PC-3 (cell line): ENCODE data around the gene CCSER1. TPM values are rescaled to one million over a fixed set of nuclear protein-coding genes. Genes with fewer than 3 reads are reported as not detected.
A peak's percentile ranks its signal among the peaks of the same experiment; 100 is the strongest.

Source experiments
- ATAC-seq: fragments of 200-7000 bp; cut with Tn5 transposase; 2 replicates; pipeline ENCODE4 v1.9.1; 2020; ENCODE audit warnings: mild to moderate bottlenecking, moderate library complexity
- BruUV-seq: library from RNA; stranded (reverse); fragments of 400-500 nt; replicated peaks from 2 replicates; lab custom pipeline; 2021; lab: Mats Ljungman, UMichigan
- CTCF ChIA-PET: fragments of 300-600 bp; sonication (Branson Sonifier 250); formaldehyde crosslinking; loops from one replicate; lab custom pipeline; 2022; ENCODE audit warnings: antibody characterized with exemption; lab: Charles Lee
- POLR2A ChIA-PET: fragments of 300-600 bp; sonication (Branson Sonifier 250); formaldehyde crosslinking; loops from one replicate; lab custom pipeline; 2022; ENCODE audit warnings: antibody characterized with exemption; ENCODE audit not compliant: unreplicated experiment; lab: Charles Lee
- DNase-seq: peaks from one replicate; pipeline ENCODE4 v3.0.0-alpha.2; 2015
- H2AFZ ChIP-seq: fragments of 300-600 bp; sonication (generic); 2 replicates; pipeline ENCODE4 v1.6.0; 2016; ENCODE audit warnings: antibody characterized with exemption, low read length
- H3F3A ChIP-seq: fragments of 300-600 bp; sonication (generic); one replicate; pipeline ENCODE4 v1.6.0; 2017; ENCODE audit warnings: antibody characterized with exemption, low read length, control low read depth, mild to moderate bottlenecking; ENCODE audit not compliant: unreplicated experiment
- H3K27ac ChIP-seq: fragments of 300-600 bp; sonication (generic); 2 replicates; pipeline ENCODE4 v1.5.1; 2016; ENCODE audit warnings: mild to moderate bottlenecking, low read length
- H3K27me3 ChIP-seq: fragments of 300-600 bp; sonication (generic); 2 replicates; pipeline ENCODE4 v1.6.1; 2016; ENCODE audit warnings: low read length, mixed read lengths
- H3K36me3 ChIP-seq: fragments of 300-600 bp; sonication (generic); 2 replicates; pipeline ENCODE4 v1.6.1; 2016; ENCODE audit warnings: low read depth, mixed run types, low read length, mixed read lengths
- H3K4me1 ChIP-seq: fragments of 300-600 bp; sonication (generic); 2 replicates; pipeline ENCODE4 v1.5.1; 2016; ENCODE audit warnings: low read length; ENCODE audit not compliant: insufficient read depth
- H3K4me2 ChIP-seq: fragments of 300-600 bp; sonication (generic); 2 replicates; pipeline ENCODE4 v1.6.0; 2016; ENCODE audit warnings: low read length
- H3K4me3 ChIP-seq: fragments of 300-600 bp; sonication (generic); 2 replicates; pipeline ENCODE4 v1.5.1; 2016; ENCODE audit warnings: mild to moderate bottlenecking, low read length, mixed read lengths
- H3K79me2 ChIP-seq: fragments of 300-600 bp; sonication (generic); 2 replicates; pipeline ENCODE4 v1.6.1; 2017; ENCODE audit warnings: low read length, mixed read lengths
- H3K9ac ChIP-seq: fragments of 300-600 bp; sonication (generic); 2 replicates; pipeline ENCODE4 v1.6.0; 2016; ENCODE audit warnings: mild to moderate bottlenecking, low read length
- H3K9me2 ChIP-seq: fragments of 300-600 bp; sonication (generic); replicated peaks from 2 replicates; pipeline ENCODE4 v1.6.1; 2016; ENCODE audit warnings: mixed run types, low read length, mixed read lengths
- H3K9me3 ChIP-seq: fragments of 300-600 bp; sonication (generic); 2 replicates; pipeline ENCODE4 v1.6.1; 2016; ENCODE audit warnings: low read length, mixed read lengths
- H4K20me1 ChIP-seq: fragments of 300-600 bp; sonication (generic); 2 replicates; pipeline ENCODE4 v1.6.1; 2016; ENCODE audit warnings: low read length, mixed read lengths
- CTCF ChIP-seq: fragments of 300-600 bp; sonication (generic); conservative IDR thresholded peaks from 2 replicates; pipeline ENCODE4 v1.5.1; 2017; ENCODE audit warnings: antibody characterized with exemption, low read depth, mild to moderate bottlenecking, low read length
- EZH2 ChIP-seq: fragments of 300-600 bp; sonication (generic); IDR thresholded peaks from one replicate; pipeline ENCODE4 v1.6.1; 2017; ENCODE audit warnings: antibody characterized with exemption, mild to moderate bottlenecking, low read length; ENCODE audit not compliant: unreplicated experiment
- EZH2phosphoT487 ChIP-seq: fragments of 300-600 bp; sonication (generic); IDR thresholded peaks from 2 replicates; pipeline ENCODE4 v1.6.1; 2018; ENCODE audit warnings: mild to moderate bottlenecking, antibody characterized with exemption, low read length, borderline replicate concordance
- intact Hi-C: fragments of 100-400 bp; cut with micrococcal nuclease; formaldehyde crosslinking; loops from 2 replicates; pipeline ENCODE4 v1.9.0; 2023
- total RNA-seq: library from RNA; depleted of rRNA; stranded (reverse); fragments of >200 nt; gene quantifications from 2 replicates; pipeline ENCODE4 v1.2.3, GENCODE V29; 2014

The CCSER1 gene
- total RNA-seq, 1 experiment from 2014 or later, result 6.0 TPM

DNA sequence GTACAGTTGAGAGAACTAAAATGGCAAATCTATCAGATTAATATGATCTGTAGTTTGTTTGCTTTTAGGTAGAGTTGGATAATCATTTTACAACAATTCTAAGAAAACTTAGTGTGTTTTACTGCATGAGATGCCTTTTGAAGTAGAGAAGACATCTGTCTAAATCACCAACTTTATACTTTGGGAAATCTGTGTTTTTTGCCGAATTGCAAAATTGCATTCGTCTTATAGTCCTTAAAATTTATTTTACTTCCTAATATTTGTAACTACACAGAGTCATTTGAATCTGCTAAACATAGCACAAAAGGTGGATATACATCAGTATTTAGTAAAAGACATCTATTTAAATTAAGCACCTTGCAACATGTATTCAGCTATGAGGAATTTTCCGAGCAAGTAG lies 100.0 kb downstream of the CCSER1 start:
- no peak for DNase-seq
- H3F3A ChIP-seq, result no peaks in the 10 kb centered on the region
- H3K9me2 ChIP-seq, result no peaks in the 10 kb centered on the region
- ChIA-PET CTCF (no interaction called here), POLR2A (no interaction called here)
- no peaks in the 10 kb centered on the region for H3K27me3 ChIP-seq
- no peaks in the 10 kb centered on the region for H3K9me3 ChIP-seq
- no peak for ATAC-seq
- peaks cover 12% of the 10 kb centered on the region for H3K4me1 ChIP-seq
- no peak overlapping the region for H3K27ac ChIP-seq
- H2AFZ ChIP-seq, result no peak overlapping the region
- H3K36me3 ChIP-seq, result no peaks in the 10 kb centered on the region
- H4K20me1 ChIP-seq, result no peaks in the 10 kb centered on the region
- TF ChIP-seq EZH2, result no peak
- no peaks in the 10 kb centered on the region for H3K79me2 ChIP-seq
- H3K9ac ChIP-seq, result no peak overlapping the region
- intact Hi-C loops, result no loop called here
- peak overlapping the region; percentile 46; the same call in 1 of the 2 replicates for H3K4me2 ChIP-seq
- BruUV-seq, result no TSS peak
- no peak overlapping the region for H3K4me3 ChIP-seq

DNA sequence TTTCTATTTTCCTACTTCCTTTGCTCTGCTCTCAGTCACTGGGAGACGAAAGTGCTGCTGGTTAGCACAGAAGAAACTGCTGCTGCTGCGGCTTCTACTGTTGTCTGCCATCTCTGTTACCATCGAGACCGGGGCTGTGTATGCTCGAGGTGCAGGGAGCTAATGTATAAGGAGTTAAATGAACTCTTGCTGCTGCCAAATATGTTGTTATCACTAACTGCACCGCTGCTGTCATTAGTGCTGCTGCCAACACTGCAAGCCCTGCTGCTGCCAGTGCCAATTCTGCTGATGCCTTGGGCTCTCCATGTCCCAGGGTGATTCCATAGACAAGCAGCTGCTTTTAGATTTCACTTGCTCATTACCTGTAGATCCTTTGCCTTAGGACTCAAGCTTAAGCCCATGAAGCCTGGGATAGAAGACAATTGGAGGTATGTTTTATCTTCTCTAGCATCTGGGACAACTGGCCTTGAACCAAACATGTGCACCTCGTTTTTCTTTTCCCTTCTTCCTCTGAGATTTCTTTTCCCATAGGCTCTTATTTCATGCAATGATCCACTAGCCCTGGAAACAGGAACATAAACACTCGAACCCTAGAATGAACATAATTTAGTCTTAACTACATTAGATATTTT lies 107.8 kb downstream of the CCSER1 start:
- Histone ChIP-seq H3K9me3 (no peaks in the 10 kb centered on the region), H3K27ac (no peak overlapping the region), H3F3A (no peaks in the 10 kb centered on the region), H3K4me1 (no peaks in the 10 kb centered on the region), H4K20me1 (no peaks in the 10 kb centered on the region), H3K27me3 (no peaks in the 10 kb centered on the region), H3K4me2 (no peak overlapping the region), H2AFZ (no peak overlapping the region), H3K4me3 (no peak overlapping the region), H3K9me2 (no peaks in the 10 kb centered on the region), H3K79me2 (no peaks in the 10 kb centered on the region), H3K36me3 (no peaks in the 10 kb centered on the region), H3K9ac (no peak overlapping the region)
- intact Hi-C loops, result no loop called here
- no TSS peak for BruUV-seq
- TF ChIP-seq EZH2phosphoT487, result no peak
- no peak for TF ChIP-seq CTCF
- no peak for TF ChIP-seq EZH2
- no peak for DNase-seq
- ChIA-PET CTCF (no interaction called here), POLR2A (no interaction called here)
- ATAC-seq, result no peak

DNA sequence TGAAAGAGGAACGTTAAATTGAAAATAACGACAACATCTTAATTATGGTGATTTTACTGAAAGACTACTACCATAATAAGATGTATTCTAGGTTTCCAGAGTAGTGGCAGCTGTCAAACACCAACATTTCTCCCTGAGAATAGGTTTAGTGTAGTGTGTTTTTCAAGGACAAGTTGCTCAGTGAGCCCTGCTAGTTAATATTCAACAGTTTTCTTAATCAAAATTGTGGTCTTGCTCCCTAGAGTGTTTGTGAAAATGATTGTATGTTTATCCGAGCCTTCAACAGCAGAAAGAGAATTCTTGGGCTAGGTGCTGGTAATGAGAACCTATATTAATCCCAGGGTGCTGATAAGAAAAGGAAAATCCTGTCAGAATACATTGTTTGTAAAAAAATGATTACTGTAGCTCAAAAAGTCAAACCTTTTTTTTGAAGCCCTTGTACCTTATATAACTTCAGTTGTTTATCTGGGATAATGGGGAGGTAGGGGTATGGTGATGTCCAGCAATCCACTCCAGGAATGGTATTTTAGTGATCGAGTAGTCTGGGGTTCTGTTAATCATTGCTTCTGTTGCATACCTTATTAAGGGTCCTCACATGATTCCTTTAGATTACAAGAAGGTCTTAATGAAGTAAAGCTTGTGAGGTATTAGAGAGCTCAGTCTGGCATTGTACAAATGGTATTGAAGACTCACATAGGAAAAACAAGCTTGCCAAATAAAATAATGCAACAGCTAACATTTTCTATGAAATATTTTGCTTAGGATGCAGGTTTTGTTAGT lies 110.7 kb downstream of the CCSER1 start:
- ChIA-PET CTCF (no interaction called here), POLR2A (no interaction called here)
- Histone ChIP-seq H4K20me1 (no peaks in the 10 kb centered on the region), H3K4me3 (no peak overlapping the region), H3K36me3 (no peaks in the 10 kb centered on the region), H3K4me2 (no peak overlapping the region), H3K9me2 (no peaks in the 10 kb centered on the region), H3K9ac (no peak overlapping the region), H3K27ac (no peak overlapping the region), H3K9me3 (no peaks in the 10 kb centered on the region), H2AFZ (no peak overlapping the region), H3K27me3 (no peaks in the 10 kb centered on the region), H3K4me1 (no peaks in the 10 kb centered on the region), H3K79me2 (no peaks in the 10 kb centered on the region), H3F3A (no peaks in the 10 kb centered on the region)
- DNase-seq, result no peak
- intact Hi-C loops, result no loop called here
- TF ChIP-seq EZH2phosphoT487 (no peak), CTCF (no peak), EZH2 (no peak)
- no TSS peak for BruUV-seq
- ATAC-seq, result no peak
